ENCODE measurements around the gene PARD3.

Gene PARD3

GRCh38 chr10:34163075-34163905 is 651.8 kb downstream of the PARD3 start:
- H3K27me3 ChIP-seq (ENCODE audit: control insufficient read depth, insufficient read depth, low read length) = no peaks in the 10 kb centered on the region
- no peak overlapping the region for H3K4me2 ChIP-seq (ENCODE audit: low read length)
- no peaks in the 10 kb centered on the region for H3K9me3 ChIP-seq (ENCODE audit: control insufficient read depth, low read length)
- no peak overlapping the region for H2AFZ ChIP-seq
- no peak overlapping the region for H3K4me3 ChIP-seq (ENCODE audit: low read depth, low read length)
- H3K79me2 ChIP-seq = no peaks in the 10 kb centered on the region
- TF ChIP-seq, protein P1, sequence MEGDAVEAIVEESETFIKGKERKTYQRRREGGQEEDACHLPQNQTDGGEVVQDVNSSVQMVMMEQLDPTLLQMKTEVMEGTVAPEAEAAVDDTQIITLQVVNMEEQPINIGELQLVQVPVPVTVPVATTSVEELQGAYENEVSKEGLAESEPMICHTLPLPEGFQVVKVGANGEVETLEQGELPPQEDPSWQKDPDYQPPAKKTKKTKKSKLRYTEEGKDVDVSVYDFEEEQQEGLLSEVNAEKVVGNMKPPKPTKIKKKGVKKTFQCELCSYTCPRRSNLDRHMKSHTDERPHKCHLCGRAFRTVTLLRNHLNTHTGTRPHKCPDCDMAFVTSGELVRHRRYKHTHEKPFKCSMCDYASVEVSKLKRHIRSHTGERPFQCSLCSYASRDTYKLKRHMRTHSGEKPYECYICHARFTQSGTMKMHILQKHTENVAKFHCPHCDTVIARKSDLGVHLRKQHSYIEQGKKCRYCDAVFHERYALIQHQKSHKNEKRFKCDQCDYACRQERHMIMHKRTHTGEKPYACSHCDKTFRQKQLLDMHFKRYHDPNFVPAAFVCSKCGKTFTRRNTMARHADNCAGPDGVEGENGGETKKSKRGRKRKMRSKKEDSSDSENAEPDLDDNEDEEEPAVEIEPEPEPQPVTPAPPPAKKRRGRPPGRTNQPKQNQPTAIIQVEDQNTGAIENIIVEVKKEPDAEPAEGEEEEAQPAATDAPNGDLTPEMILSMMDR (IDR thresholded peaks at IDR 0.05) = no peak
- H3K9ac ChIP-seq = no peak overlapping the region
- H3K4me1 ChIP-seq = no peaks in the 10 kb centered on the region
- H3K36me3 ChIP-seq (ENCODE audit: control insufficient read depth, insufficient read depth, low read length) = no peaks in the 10 kb centered on the region
- H3K27ac ChIP-seq = no peak overlapping the region

DNA sequence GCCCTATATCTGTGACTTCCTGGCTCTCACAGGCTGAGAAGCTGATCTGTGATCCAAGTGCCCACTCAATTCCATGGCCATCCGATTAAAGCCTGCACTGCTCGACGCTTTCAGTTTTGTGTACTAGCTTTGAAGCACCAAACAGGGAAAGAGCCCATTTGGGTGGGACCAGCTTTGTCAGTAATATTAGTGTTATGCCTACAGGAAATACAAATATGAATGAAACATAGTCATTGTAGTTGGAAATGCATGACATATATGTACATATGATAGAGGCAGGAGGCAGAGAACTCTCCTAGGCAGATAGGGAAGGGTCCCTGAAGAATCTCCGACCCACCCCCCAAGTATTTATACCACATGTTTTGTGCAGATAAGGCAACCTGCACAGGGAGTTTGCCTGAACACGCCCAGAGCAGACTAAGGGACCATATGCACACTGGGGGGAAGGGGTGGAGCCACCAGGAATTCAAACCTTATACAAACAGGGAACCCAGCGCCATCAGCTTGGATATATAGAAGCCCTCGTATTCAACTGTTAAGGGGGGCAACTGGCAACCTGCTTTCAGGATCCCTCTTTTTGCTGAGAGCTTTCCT is 653.2 kb downstream of the PARD3 start:
- TF ChIP-seq, protein P1 (IDR thresholded peaks at IDR 0.05) = no peak

GRCh38 chr10:34160595-34160994 is 654.5 kb downstream of the PARD3 start:
- Histone ChIP-seq H3K4me2 (ENCODE audit: low read length) (no peak overlapping the region), H3K27ac (no peak overlapping the region), H3K4me3 (ENCODE audit: low read depth, low read length) (no peak overlapping the region), H3K27me3 (ENCODE audit: control insufficient read depth, insufficient read depth, low read length) (no peaks in the 10 kb centered on the region), H3K9ac (no peak overlapping the region), H3K79me2 (no peaks in the 10 kb centered on the region), H3K36me3 (ENCODE audit: control insufficient read depth, insufficient read depth, low read length) (no peaks in the 10 kb centered on the region), H3K4me1 (peaks cover 11% of the 10 kb centered on the region), H2AFZ (no peak overlapping the region), H3K9me3 (ENCODE audit: control insufficient read depth, low read length) (no peaks in the 10 kb centered on the region)
- TF ChIP-seq, protein P1 (IDR thresholded peaks at IDR 0.05) = no peak

More for the DNA sequence above, 653.2 kb downstream of the PARD3 start:
- Histone ChIP-seq H2AFZ (no peak overlapping the region), H3K9me3 (ENCODE audit: control insufficient read depth, low read length) (no peaks in the 10 kb centered on the region), H3K27ac (no peak overlapping the region), H3K27me3 (ENCODE audit: control insufficient read depth, insufficient read depth, low read length) (no peaks in the 10 kb centered on the region), H3K4me1 (peaks cover 7% of the 10 kb centered on the region), H3K4me3 (ENCODE audit: low read depth, low read length) (no peak overlapping the region), H3K9ac (no peak overlapping the region), H3K79me2 (no peaks in the 10 kb centered on the region), H3K36me3 (ENCODE audit: control insufficient read depth, insufficient read depth, low read length) (no peaks in the 10 kb centered on the region), H3K4me2 (ENCODE audit: low read length) (no peak overlapping the region)

DNA sequence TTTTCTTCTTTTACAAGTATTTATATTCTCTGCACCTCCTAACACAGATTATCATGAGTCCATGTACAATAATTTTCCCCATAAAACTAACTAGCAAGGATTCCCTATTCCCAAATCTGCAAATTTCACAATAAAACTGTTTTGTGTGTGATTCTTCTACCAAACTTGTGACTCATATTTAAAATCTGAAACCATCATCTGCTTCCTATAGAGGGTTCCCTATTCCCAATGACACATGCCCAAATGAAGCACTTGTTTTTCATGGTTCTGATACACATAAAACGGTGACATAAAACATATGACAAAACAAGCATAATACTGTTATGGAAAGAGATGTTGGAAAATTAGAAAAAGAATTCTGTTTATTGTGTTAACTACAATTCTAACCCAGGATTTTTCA is 657.6 kb downstream of the PARD3 start:
- TF ChIP-seq, protein P1 (IDR thresholded peaks at IDR 0.05) = no peak
- Histone ChIP-seq H3K79me2 (no peaks in the 10 kb centered on the region), H3K4me1 (peaks cover 11% of the 10 kb centered on the region), H2AFZ (no peak overlapping the region), H3K27ac (no peak overlapping the region), H3K9ac (no peak overlapping the region), H3K27me3 (ENCODE audit: control insufficient read depth, insufficient read depth, low read length) (no peaks in the 10 kb centered on the region), H3K4me3 (ENCODE audit: low read depth, low read length) (no peak overlapping the region), H3K9me3 (ENCODE audit: control insufficient read depth, low read length) (no peaks in the 10 kb centered on the region), H3K36me3 (ENCODE audit: control insufficient read depth, insufficient read depth, low read length) (no peaks in the 10 kb centered on the region), H3K4me2 (ENCODE audit: low read length) (no peak overlapping the region)

All from parathyroid adenoma (tissue), 2 donors.